GM12891 (cell line): Measurements from ENCODE around the gene FAM181B.

Experiments
- POLR2A ChIP-seq: IDR thresholded peaks from 2 replicates; pipeline ENCODE4 v1.6.1; 2011; ENCODE audit warnings: low read depth, low read length, control low read depth
- TAF1 ChIP-seq: IDR thresholded peaks from 2 replicates; pipeline ENCODE4 v1.6.1; 2011; ENCODE audit warnings: low read depth, low read length, control low read depth

- no peak for TF ChIP-seq POLR2A
- TF ChIP-seq TAF1: no peak
Observed at GRCh38 chr11:82776377-82776776, 42.7 kb upstream of the FAM181B start.
